ENCODE results near the gene MYO1D. TPM values are rescaled to one million over a fixed set of nuclear protein-coding genes. Genes with fewer than 3 reads are reported as not detected.

The MYO1D gene
- total RNA-seq, 6 donors from 2014 or later: 63.0 to 139 (median 91.9) TPM

- H3K9me3 ChIP-seq: no peaks in the 10 kb centered on the region
- 69 to 70% methylated on average over 2 of the region's 2 CpGs for WGBS, 2 donors
- TF ChIP-seq POLR2AphosphoS5 (IDR thresholded peaks at IDR 0.05) (no peak), POLR2A (IDR thresholded peaks at IDR 0.05) (no peak), CTCF (IDR thresholded peaks at IDR 0.05) (no peak), EP300 (IDR thresholded peaks at IDR 0.05) (no peak)
- H3K36me3 ChIP-seq: peaks cover 0 to 8% (median 0%) of the 10 kb centered on the region in 4 donors
- no peak overlapping the region for H3K27ac ChIP-seq
- DNase-seq (no peak), ATAC-seq (ENCODE audit: low FRiP score in 2 of 2) (no peak)
- H3K4me3 ChIP-seq: no peak overlapping the region
- no peaks in the 10 kb centered on the region for H3K27me3 ChIP-seq
- H3K4me1 ChIP-seq: no peaks in the 10 kb centered on the region
Observed at GRCh38 chr17:32601866-32602265, 275.1 kb downstream of the MYO1D start.

GRCh38 chr17:32596628-32597027 lies 280.3 kb downstream of the MYO1D start:
- DNase-seq (no peak), ATAC-seq (ENCODE audit: low FRiP score in 2 of 2) (no peak)
- 77 to 80% methylated on average over 2 of the region's 2 CpGs for WGBS, 2 donors

GRCh38 chr17:32596206-32596605 lies 280.7 kb downstream of the MYO1D start:
- no peaks in the 10 kb centered on the region for H3K9me3 ChIP-seq
- H3K27me3 ChIP-seq: no peaks in the 10 kb centered on the region
- DNase-seq: peak in 1 of 2 donors; percentile 42
- ATAC-seq (ENCODE audit: low FRiP score in 2 of 2): no peak
- no peaks in the 10 kb centered on the region for H3K36me3 ChIP-seq
- H3K4me1 ChIP-seq: no peaks in the 10 kb centered on the region
- WGBS, 2 donors: 89 to 92% methylated on average over 8 of the region's 8 CpGs
- H3K4me3 ChIP-seq: no peak overlapping the region
- no peak overlapping the region for H3K27ac ChIP-seq
- no peak for TF ChIP-seq POLR2A (IDR thresholded peaks at IDR 0.05)
- TF ChIP-seq POLR2AphosphoS5 (IDR thresholded peaks at IDR 0.05): no peak
- TF ChIP-seq EP300 (IDR thresholded peaks at IDR 0.05): no peak
- no peak for TF ChIP-seq CTCF (IDR thresholded peaks at IDR 0.05)

More at GRCh38 chr17:32596628-32597027, 280.3 kb downstream of the MYO1D start:
- Histone ChIP-seq H3K36me3 (no peaks in the 10 kb centered on the region), H3K27me3 (no peaks in the 10 kb centered on the region), H3K4me1 (no peaks in the 10 kb centered on the region), H3K9me3 (no peaks in the 10 kb centered on the region), H3K4me3 (no peak overlapping the region), H3K27ac (no peak overlapping the region)
- TF ChIP-seq POLR2A (IDR thresholded peaks at IDR 0.05) (no peak), POLR2AphosphoS5 (IDR thresholded peaks at IDR 0.05) (no peak), CTCF (IDR thresholded peaks at IDR 0.05) (no peak), EP300 (IDR thresholded peaks at IDR 0.05) (no peak)

- TF ChIP-seq EP300 (IDR thresholded peaks at IDR 0.05): no peak
- no peak for TF ChIP-seq POLR2A (IDR thresholded peaks at IDR 0.05)
- TF ChIP-seq CTCF (IDR thresholded peaks at IDR 0.05): no peak
- no peak for TF ChIP-seq POLR2AphosphoS5 (IDR thresholded peaks at IDR 0.05)
- WGBS, 2 donors: 79% methylated on average over 1 of the region's 1 CpG; no CpG with 5 or more reads in 1 of the 2 donors
- Histone ChIP-seq H3K9me3 (no peaks in the 10 kb centered on the region), H3K27ac (no peak overlapping the region), H3K4me1 (no peaks in the 10 kb centered on the region), H3K27me3 (no peaks in the 10 kb centered on the region), H3K36me3 (no peaks in the 10 kb centered on the region), H3K4me3 (no peak overlapping the region)
- ATAC-seq (ENCODE audit: low FRiP score in 2 of 2) (no peak), DNase-seq (no peak)
Observed at GRCh38 chr17:32593003-32593402, 283.9 kb downstream of the MYO1D start.

- Histone ChIP-seq H3K9me3 (no peaks in the 10 kb centered on the region), H3K27me3 (no peaks in the 10 kb centered on the region), H3K4me3 (no peak overlapping the region), H3K27ac (no peak overlapping the region), H3K4me1 (no peaks in the 10 kb centered on the region), H3K36me3 (no peaks in the 10 kb centered on the region)
- no peak for DNase-seq
- no peak for ATAC-seq (ENCODE audit: low FRiP score in 2 of 2)
- TF ChIP-seq POLR2AphosphoS5 (IDR thresholded peaks at IDR 0.05) (no peak), POLR2A (IDR thresholded peaks at IDR 0.05) (no peak), EP300 (IDR thresholded peaks at IDR 0.05) (no peak), CTCF (IDR thresholded peaks at IDR 0.05) (no peak)
- 90 to 97% methylated on average over 3 of the region's 3 CpGs for WGBS, 2 donors
Observed at GRCh38 chr17:32591405-32591804, 285.5 kb downstream of the MYO1D start.
